HL-60/S4 treated with retinoic acid at 250 ng/mL for 4 days and 3 days (cell line): ENCODE measurements around the gene PMIS2.
"Not testable (repeated sequence)": the region's sequence is repeated elsewhere in the genome, so short reads cannot be mapped to it uniquely, and the experiment has no call there.

Experiments
- in situ Hi-C: fragments of 300-500 bp; cut with MboI; formaldehyde crosslinking; loops from 2 replicates; pipeline ENCODE4 v1.7.0; 2022; ENCODE audit warnings: low sequenced_read_pairs

PMIS2 gene

DNA sequence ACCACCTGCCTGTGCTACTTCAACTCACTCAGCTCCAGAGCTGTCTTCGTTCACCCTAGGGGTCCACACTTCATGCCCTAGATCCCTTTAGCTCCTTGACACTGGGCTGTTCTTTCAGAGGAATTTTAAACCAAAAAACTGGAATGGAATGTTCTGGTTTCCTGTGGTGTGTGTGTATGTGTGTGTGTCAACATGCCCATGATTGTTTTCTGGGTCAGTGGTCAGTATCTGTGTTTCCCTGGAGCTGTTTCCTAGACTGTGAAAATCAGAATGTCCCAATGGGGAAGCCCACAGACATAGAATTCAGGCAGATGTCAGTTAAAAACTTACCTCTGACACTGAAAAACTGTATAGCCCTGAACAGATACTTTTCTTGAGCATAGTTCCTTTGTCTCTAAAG, 1.3 kb downstream of the PMIS2 start:
- in situ Hi-C loops = no loop called here

DNA sequence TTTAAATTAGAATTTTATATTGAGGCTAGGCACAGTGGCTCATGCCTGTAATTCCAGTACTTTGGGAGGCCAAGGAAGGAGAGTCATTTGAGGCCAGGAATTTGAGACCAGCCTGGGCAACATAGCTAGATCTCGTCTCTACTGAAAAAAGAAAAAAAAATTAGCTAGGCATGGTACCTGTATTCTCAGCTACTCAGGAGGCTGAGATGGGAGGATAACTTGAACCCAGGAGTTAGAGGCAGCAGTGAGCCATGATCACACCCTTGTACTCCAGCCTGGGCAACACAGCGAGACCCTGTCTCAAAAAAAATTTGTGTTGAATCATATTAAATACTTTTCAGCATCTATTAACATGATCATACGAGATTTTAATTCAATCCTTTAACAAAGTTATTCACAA, 4.9 kb downstream of the PMIS2 start:
- in situ Hi-C loops = no loop called here

DNA sequence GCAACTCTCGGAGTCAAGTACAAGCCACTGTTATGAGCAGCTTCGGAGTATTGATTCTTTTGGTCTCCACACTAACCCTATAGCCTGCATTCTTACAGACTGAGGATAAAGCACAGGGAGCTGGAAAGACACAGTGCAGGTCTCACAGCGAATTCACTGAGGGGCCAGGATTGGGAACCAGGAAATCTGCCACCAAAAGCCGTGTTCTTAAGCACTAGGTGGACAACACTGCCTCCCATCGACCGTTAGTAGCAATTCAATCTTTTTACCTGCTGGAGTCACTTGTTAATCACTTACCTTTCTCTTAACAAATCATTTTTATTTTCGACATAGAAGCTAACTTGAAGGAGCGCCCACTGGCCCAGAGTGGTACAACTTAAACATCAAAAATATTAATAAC, 6.3 kb downstream of the PMIS2 start:
- in situ Hi-C loops = no loop called here

DNA sequence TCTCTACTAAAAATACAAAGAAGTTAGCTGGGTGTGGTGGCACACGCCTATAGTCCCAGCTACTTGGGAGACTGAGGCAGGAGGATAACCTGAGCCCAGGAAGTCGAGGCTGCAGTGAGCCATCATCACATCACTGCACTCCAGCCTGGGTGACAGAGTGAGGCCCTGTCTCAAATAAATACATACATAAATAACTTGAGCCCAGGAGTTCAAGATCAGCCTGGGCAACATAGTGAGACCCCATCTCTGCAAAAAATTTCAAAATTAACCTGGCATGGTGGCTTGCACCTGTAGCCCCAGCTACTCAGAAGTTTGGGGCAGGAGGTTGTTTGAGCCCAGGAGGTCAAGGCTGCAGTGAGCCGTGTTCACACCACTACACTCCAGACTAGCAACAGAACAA, 9.1 kb downstream of the PMIS2 start:
- in situ Hi-C loops = not testable (repeated sequence)

DNA sequence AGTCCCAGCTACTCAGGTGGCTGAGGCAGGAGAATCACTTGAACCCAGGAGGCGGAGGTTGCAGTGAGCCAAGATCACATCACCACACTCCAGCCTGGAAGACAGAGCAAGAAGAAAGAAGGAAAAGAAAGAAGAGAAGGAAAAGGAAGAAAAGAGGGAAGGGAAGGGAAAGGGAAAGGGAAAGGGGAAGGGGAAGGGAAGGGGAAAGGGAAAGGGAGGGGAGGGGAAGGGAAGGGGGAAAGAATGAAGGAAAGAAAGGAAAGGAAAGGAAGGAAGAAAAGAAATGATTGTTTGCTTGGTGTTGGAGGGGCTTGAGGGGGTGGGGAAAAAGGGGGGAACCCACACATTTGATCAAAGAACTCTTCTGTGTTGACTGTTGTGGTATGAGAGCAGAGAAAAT, 10.0 kb downstream of the PMIS2 start:
- in situ Hi-C loops = no loop called here

DNA sequence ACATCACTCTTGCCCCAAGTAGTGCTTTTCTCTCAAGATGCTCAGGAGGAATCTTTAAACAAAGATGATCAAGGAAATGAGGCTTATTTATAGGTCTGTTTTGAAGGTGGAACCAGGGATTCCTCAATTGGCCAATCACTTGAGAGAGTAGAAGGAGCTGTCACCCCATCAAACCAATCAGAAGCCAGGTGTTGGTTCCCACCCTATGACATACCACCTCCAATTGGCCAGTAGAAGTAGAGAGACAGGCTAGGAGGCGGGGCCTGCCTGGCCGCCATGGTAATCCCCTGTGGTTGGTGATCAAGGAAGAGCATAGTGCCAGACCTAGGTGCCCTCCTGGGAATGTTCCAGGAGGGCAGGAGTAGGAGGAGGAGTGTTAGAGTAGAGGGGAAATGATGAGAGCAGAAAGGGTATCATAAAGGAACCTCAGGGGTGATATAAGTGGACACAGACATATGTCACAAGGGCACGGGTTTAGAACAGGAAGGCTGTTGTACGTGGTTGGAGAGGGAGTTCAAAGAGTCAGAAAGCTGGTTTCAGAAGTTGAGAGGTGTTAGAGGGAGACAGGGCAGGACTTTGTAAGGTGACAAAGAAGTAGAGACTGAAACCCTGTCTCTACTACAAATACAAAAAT, 10.5 kb downstream of the PMIS2 start:
- in situ Hi-C loops = no loop called here

DNA sequence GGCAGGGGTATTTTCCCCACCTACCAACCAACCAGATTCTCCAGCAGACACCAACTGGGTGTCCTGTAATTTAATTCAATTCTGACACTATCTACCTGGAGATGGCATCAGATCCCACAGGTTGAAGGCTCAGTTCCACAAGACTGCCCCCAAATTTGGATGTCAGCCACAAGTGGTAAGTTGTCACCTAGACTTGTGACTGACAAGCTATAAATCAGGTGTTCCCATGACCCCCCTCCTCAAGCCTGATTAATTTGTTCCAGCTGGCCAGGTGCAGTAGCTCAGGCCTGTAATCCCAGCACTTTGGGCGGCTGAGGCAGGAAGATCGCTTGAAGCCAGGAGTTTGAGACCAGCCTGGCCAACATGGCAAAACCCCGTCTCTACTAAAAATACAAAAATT, 16.0 kb downstream of the PMIS2 start:
- in situ Hi-C loops = no loop called here

DNA sequence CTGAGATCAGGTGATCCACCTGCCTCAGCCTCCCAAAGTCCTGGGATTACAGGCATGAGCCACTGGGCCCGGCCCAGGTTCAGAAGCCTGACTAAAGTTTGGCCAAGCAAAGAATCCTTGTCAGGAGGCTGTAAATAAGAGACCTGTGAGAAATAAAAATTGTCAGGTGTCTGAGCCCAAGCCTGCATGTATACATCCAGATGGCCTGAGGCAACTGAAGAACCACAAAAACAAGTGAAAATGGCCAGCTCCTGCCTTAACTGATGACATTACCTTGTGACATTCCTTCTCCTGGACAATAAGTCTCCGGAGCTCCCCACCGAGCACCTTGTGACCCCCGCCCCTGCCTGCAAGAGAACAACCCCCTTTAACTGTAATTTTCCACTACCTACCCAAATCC, 18.5 kb downstream of the PMIS2 start:
- in situ Hi-C loops = not testable (repeated sequence)

DNA sequence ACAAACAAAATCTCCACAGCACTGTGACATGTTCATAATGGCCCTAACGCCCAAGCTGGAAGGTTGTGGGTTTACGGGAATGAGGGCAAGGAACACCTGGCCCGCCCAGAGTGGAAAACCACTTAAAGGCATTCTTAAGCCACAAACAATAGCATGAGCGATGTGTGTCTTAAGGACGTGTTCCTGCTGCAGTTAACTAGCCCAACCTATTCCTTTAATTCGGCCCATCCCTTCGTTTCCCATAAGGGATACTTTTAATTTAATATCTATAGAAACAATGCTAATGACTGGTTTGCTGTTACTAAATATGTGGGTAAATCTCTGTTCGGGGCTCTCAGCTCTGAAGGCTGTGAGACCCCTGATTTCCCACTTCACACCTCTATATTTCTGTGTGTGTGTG, 21.2 kb downstream of the PMIS2 start:
- in situ Hi-C loops = not testable (repeated sequence)

DNA sequence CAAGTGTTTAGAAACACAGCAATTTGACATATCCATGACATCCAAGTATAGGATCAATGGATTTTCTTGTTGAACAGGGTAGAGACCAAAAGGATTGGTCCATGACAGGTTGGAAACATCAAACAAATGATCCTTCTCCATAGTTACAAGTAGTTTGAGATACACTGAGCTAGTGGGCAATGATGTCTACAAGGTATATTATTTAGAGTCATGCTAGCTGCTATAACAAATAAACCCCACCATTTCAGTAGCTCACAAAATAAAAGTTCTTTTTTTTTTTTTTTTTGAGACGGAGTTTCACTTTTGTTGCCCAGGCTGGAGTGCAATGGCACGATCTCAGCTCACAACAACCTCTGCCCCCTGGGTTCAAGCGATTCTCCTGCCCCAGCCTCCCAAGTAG, 21.7 kb downstream of the PMIS2 start:
- in situ Hi-C loops = no loop called here

DNA sequence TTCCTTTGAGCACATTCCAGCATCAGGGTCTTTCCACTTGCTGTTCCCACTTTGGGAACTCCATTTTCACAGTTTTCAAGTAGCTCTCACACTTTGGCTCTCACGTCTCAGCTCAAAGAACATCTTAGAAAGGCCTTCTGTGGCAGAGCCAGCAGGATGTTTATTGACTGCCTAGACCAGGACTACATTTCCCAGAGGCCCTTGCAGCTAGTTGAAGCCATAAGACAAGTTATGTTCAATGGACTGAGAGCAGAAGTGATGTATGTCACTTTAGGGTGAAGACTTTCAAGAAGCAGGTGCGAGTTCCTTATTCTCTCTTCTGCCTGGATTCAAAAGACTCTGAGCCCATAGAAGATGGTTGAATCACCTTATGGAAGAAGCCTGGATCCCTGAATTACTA, 22.3 kb downstream of the PMIS2 start:
- in situ Hi-C loops = no loop called here

DNA sequence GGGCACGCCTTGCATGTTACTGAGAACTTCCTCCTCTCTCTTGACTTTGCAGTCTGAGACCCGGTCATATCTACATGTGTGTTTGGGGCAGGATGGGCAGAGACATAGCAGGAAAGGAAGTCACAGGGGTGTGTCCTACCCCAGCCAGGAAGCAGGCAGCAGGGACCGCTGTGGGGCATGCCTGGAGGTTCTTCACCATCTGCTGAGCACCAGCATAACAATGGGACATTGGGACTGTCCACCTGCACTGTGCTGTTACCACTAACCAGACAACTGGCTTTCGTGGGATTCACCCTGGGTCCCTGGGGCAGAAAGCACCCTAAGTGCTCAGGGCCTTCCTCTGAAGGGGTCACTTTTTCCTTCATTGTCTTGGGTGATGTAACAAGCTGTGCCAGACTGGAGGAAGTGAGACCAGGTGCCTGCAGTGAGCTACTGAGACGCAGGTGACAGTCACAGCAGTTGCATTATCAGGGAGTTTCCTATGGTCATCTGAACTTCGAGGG, 23.9 kb downstream of the PMIS2 start:
- in situ Hi-C loops = no loop called here

DNA sequence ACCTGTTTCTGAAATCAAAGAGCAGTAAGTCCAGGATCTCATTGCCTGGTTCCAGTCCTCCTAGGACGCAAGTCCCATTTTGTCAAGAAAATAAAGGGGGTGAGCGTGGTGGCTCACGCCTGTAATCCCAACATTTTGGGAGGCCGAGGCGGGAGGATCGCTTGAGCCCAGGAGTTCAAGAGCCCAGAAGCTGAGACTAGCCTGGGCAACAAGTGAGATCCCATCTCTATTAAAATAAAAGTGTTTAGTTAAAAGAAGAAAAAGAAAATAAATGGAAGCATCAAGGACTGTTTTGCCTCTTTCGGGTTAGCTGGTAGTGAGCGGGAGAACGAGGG, 26.2 kb downstream of the PMIS2 start:
- in situ Hi-C loops = no loop called here

DNA sequence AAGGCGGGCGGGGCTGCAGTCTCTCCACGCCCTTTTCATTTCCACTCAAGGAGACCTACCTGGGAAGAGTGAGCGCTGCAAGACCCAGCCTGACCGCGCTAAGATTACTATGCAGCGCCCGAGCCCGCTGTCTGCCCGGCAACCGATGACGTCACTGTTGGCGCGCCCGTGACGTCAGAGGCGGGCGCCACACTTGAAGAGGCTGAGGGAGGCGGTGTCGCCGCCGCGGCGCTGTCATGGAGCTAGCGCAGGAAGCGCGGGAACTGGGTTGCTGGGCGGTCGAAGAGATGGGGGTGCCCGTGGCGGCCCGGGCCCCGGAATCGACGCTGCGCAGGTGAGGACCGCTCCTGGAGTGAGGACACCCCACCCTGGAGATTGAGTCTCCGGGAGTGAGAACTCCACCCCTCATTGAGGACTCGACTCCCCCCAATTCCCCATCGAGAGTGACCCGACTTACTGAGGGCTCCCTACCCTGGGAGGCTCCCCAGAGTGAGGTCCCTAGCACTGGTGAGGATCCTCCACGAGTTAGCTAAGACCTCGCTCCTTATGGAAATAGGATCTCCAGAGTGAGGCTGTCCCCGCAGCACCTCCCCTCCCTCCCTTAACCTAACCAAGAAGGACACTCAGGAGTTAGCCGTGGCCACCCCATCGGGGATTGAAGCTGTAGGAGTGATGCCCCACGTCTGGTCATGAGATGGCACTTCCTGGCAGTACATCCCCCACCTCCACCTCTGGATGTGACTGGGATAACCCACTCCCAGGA, 26.8 kb downstream of the PMIS2 start, which contains the start of gene HAUS5:
HAUS5 (plus strand) TSS at position 177 of the 763 bp plus-strand sequence; CDS start at position 237, 60 bp downstream.
- in situ Hi-C loops = no loop called here

DNA sequence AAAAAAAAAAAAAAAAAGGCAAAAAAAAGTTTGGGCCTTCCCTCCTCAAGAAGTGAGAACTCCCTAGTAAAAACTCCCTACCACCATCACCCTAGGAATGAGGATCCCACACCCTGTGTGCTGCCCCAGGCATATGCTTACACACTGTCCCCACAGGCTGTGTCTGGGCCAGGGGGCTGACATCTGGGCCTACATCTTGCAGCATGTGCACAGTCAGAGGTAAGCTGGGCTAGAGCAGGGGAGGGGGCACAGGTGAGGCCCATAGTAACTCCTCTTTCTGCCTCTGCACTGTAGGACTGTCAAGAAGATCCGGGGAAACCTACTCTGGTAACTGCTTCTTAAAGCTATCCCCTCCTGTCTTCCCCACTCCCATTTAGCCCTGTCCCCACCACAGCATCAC, 27.6 kb downstream of the PMIS2 start:
- in situ Hi-C loops = no loop called here

DNA sequence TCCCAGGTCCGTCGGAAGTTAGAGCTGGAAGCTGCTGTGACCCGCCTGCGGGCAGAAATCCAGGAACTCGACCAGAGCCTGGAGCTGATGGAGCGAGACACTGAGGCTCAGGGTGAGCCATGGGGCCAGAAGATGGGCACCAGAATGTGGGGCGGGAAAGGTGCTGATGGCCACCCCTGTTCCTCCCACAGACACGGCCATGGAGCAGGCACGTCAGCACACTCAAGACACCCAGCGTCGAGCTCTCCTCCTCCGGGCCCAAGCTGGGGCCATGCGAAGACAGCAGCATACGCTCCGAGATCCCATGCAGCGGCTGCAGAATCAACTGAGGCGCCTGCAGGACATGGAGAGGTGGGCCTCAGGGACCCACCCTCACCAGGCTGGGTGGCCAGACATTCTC, 29.1 kb downstream of the PMIS2 start:
- in situ Hi-C loops = no loop called here

DNA sequence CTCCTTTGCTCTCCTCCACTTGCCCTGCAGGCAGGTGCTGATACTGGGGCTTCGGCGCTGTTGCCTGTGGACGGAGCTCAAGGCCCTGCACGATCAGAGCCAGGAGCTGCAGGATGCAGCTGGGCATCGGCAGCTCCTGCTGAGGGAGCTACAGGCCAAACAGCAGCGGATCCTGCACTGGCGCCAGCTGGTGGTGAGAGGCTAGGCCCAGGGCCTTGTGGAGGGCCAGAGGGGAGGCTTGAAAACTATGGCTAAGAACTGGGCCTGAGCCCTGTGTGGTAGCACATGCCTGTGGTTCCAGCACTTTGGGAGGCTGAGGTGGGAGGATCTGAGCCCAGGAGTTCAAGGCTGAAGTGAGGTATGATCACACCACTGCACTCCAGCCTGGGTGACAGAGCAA, 32.9 kb downstream of the PMIS2 start:
- in situ Hi-C loops = no loop called here

DNA sequence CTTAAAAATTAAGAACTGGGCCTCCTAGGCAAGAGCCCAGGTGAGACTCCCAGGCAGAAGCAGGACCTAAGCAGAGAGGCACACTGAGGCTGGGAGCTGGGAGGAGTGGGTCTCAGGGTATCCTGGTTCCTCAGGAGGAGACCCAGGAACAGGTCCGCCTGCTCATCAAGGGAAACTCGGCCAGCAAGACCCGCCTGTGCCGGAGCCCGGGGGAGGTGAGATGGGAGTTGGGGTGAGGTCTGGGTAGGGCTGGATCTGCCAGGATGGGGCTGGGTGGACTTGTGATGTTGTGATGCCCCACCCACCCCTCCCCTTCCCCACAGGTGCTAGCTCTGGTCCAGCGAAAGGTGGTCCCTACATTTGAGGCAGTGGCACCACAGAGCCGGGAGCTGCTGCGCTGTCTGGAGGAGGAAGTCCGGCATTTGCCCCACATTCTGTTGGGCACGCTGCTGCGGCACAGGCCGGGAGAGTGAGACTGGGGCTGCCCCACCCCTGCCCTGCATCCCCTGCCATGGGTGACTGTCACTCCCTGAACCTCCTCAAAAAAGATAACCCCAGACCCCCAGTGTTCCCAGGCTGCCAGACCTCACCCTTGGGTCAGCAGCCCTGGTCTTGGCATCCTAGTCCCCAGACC, 33.4 kb downstream of the PMIS2 start:
- in situ Hi-C loops = no loop called here

DNA sequence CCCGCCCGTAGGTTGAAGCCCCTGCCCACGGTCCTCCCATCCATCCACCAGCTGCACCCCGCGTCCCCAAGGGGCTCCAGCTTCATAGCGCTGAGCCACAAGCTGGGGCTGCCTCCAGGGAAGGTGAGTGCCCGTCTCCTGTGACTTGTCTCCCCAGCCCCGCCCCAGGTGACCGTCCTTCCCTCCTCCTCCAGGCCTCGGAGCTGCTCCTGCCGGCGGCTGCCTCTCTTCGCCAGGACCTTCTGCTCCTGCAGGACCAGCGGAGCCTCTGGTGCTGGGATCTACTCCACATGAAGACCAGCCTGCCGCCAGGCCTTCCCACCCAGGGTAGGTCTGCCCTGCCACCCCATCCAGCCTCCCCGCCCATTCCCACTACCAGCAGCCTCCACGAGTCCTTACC, 34.0 kb downstream of the PMIS2 start:
- in situ Hi-C loops = no loop called here

DNA sequence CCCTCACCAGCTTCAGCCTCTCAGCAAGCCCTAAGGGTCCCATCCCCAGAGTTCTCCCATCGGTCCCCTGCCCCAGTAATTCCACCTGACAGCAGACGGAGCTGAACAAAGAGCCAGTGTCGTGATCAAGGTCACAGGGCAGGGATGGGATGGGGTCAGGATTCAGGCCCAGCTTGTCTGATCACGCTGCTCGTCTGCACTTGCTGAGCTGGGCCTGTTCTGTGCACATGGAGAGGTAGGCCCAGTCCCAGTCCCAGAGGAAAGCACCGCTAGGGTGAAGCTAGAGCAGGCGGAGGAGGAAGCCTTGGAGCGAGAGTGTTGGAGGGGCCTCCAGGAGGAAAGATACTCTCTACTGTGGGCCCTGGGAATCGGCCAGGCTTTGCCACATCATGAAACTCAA, 35.7 kb downstream of the PMIS2 start:
- in situ Hi-C loops = no loop called here

DNA sequence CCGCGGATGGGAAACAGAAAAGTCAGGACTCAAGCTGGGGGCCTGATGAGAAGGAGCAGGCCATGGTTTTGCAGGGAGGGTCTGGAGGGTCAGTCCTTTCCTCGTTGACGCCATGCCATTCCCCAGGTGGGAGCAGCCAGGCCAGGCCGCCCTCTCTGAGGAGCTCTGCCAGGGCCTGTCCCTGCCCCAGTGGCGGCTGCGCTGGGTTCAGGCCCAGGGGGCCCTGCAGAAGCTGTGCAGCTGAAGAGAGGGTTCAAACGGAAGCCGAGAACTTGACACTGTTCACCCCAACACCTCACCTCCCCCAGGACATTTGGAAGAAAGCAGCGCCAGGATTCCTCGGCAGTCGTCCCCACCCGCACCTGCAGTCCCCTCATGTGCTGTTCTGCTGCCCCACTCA, 36.8 kb downstream of the PMIS2 start:
- in situ Hi-C loops = no loop called here

DNA sequence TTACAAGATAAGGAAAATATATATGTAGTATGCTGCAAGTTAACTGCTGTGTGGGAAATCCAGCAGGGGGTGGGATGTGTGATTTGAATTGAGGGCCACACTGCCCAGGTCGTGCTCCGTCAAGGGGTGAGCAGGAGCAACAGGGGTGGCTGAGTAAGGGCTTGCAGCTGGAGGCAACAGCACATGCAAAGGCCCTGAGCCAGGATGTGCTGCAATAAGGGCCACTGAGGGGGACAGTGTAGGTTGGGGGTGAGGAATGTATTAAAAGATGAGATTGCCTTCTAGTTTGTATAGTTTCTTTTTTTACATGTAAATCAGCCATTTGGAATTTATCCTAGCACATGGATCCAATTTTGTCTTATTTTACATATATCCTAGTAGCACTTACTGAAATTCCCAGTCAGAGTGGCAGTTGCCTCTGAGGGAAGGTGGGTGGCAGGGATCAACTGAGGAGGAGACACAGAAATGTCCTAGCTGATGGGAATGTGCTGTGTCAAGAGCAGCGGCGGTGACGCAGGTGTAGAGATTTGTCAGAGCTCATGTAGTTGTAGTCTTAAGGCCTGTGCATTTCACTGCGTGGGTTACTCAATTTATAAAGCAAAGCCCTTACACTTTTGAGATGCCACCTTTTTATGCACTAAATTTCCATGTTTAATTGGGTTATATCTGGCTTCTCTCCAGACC, 37.5 kb downstream of the PMIS2 start:
- in situ Hi-C loops = no loop called here
